GM12878 (cell line): Measurements from ENCODE around the gene DMRTA2. TPM values are rescaled to one million over a fixed set of nuclear protein-coding genes. Genes with fewer than 3 reads are reported as not detected.

ENCODE experiments used
- ATAC-seq: fragments of 200-7000 bp; cut with Tn5 transposase; 3 replicates; pipeline ENCODE4 v1.9.1; 2020; ENCODE audit warnings: mild to moderate bottlenecking, moderate library complexity
- BruUV-seq: library from RNA; stranded (reverse); fragments of 400-500 nt; replicated peaks from 2 replicates; lab custom pipeline; 2021; lab: Mats Ljungman, UMichigan
- CTCF ChIA-PET: fragments of 300-600 bp; sonication (Branson Sonifier 250); formaldehyde crosslinking; extraction: SDS; loops from one replicate; lab custom pipeline; 2021; ENCODE audit warnings: inconsistent platforms; lab: Yijun Ruan, JAX
- POLR2A ChIA-PET: fragments of 350-600 bp; formaldehyde crosslinking; extraction: SDS; loops from one replicate; lab custom pipeline; 2021; ENCODE audit warnings: inconsistent platforms; lab: Charles Lee
- RAD21 ChIA-PET: fragments of 300-600 bp; sonication (Branson Sonifier 250); formaldehyde crosslinking; loops from one replicate; lab custom pipeline; 2023; ENCODE audit warnings: antibody characterized with exemption; ENCODE audit not compliant: unreplicated experiment; lab: Charles Lee
- SMC1A ChIA-PET: fragments of 300-600 bp; sonication (Branson Sonifier 250); formaldehyde crosslinking; loops from one replicate; lab custom pipeline; 2023; ENCODE audit not compliant: unreplicated experiment, uncharacterized antibody; lab: Charles Lee
- DNase-seq: peaks from one replicate; pipeline ENCODE4 v3.0.0-alpha.2; 2011; ENCODE audit warnings: low read depth, low spot score
- FAIRE-seq: peaks from 3 replicates; lab custom pipeline; 2011; peaks lifted over from hg19 to GRCh38; lab: Jason Lieb, UNC
- H2AFZ ChIP-seq: 2 replicates; pipeline ENCODE4 v1.6.0; 2011; ENCODE audit warnings: low read depth, low read length, control low read depth; ENCODE audit not compliant: control insufficient read depth
- H3K27ac ChIP-seq: 2 replicates; pipeline ENCODE4 v1.5.1; 2011; ENCODE audit warnings: control low read depth; ENCODE audit not compliant: control insufficient read depth, insufficient read depth
- H3K27me3 ChIP-seq, 2 experiments: replicated peaks in 1 of 2; 2 replicates each; pipeline versions ENCODE4 v1.6.0 to v1.6.1; 2011; ENCODE audit warnings: low read length in 1 of 2; ENCODE audit not compliant: control insufficient read depth in 2 of 2, insufficient read depth in 2 of 2
- H3K36me3 ChIP-seq, 2 experiments: 2 replicates each; pipeline ENCODE4 v1.5.1; 2011; ENCODE audit warnings: low read length in 1 of 2; ENCODE audit not compliant: control insufficient read depth in 2 of 2, insufficient read depth in 2 of 2
- H3K4me1 ChIP-seq: 2 replicates; pipeline ENCODE4 v1.6.1; 2011; ENCODE audit warnings: mild to moderate bottlenecking, low read length, moderate library complexity, mixed read lengths; ENCODE audit not compliant: control insufficient read depth, insufficient read depth
- H3K4me2 ChIP-seq: 2 replicates; pipeline ENCODE4 v1.6.0; 2011; ENCODE audit warnings: control low read depth; ENCODE audit not compliant: control insufficient read depth, insufficient read depth
- H3K4me3 ChIP-seq: fragments of 200-600 bp; sonication (generic); 2 replicates; pipeline ENCODE4 v1.5.1; 2016
- H3K79me2 ChIP-seq: 2 replicates; pipeline ENCODE4 v1.6.0; 2011; ENCODE audit warnings: low read length; ENCODE audit not compliant: control insufficient read depth, insufficient read depth
- H3K9ac ChIP-seq: 2 replicates; pipeline ENCODE4 v1.8.0; 2011; ENCODE audit warnings: low read length, control low read depth, mixed read lengths; ENCODE audit not compliant: control insufficient read depth, insufficient read depth
- H3K9me3 ChIP-seq: replicated peaks from 3 replicates; pipeline ENCODE4 v1.5.1; 2011; ENCODE audit warnings: mild to moderate bottlenecking, low read length; ENCODE audit not compliant: control insufficient read depth, insufficient read depth
- H4K20me1 ChIP-seq: 2 replicates; pipeline ENCODE4 v1.6.0; 2011; ENCODE audit not compliant: control insufficient read depth, insufficient read depth
- HCFC1 ChIP-seq: fragments of 150-350 bp; IDR thresholded peaks from 2 replicates; pipeline ENCODE4 v1.6.1; 2014; ENCODE audit warnings: low read length
- NR2C2 ChIP-seq: IDR thresholded peaks from 2 replicates; pipeline ENCODE4 v1.6.1; 2011; ENCODE audit warnings: borderline replicate concordance, low read depth; ENCODE audit not compliant: control insufficient read depth, insufficient read length
- RAD21 ChIP-seq: IDR thresholded peaks from 2 replicates; pipeline ENCODE4 v1.6.1; 2011; ENCODE audit warnings: mild to moderate bottlenecking, low read depth, low read length, moderate library complexity; ENCODE audit not compliant: insufficient read depth
- TBL1XR1 ChIP-seq: IDR thresholded peaks from 2 replicates; pipeline ENCODE4 v1.6.1; 2012; ENCODE audit warnings: low read depth, low read length, improper control_type of control experiment
- YY1 ChIP-seq: IDR thresholded peaks from 2 replicates; pipeline ENCODE4 v1.6.1; 2011; ENCODE audit warnings: low read depth, mild to moderate bottlenecking, low read length
- ZNF217 ChIP-seq: fragments of 450-650 bp; IDR thresholded peaks from 2 replicates; pipeline ENCODE4 v1.6.1; 2017; ENCODE audit warnings: antibody characterized with exemption, mild to moderate bottlenecking
- WGBS: methylation state at CpG from one replicate; pipeline ENCODE4 v1.1.6; 2016; ENCODE audit warnings: low lambda C conversion rate; ENCODE audit not compliant: insufficient replicate concordance, insufficient coverage; ENCODE audit errors: missing lambda C conversion rate; 5-methylcytosine and 5-hydroxymethylcytosine counted together
- in situ Hi-C: fragments of 300-500 bp; cut with MboI; formaldehyde crosslinking; loops from 9 replicates; pipeline ENCODE4 v1.14.3; 2018; ENCODE audit warnings: mixed read lengths
- intact Hi-C: fragments of 100-400 bp; cut with micrococcal nuclease; formaldehyde crosslinking; loops from one replicate; pipeline ENCODE4 v1.14.2; 2022; ENCODE audit not compliant: unreplicated experiment
- polyA plus RNA-seq, 11 experiments: library from polyadenylated mRNA; depleted of rRNA in 4 of 11; unstranded in 6 of 11; stranded (reverse) in 5 of 11; fragments of >200 nt; fragmentation: Nextera tagmentation in 4 of 11; fragmentation: Illumina TruSeq in 1 of 11; extraction: Ambion mirVana in 4 of 11; extraction: Trizol in 1 of 11; gene quantifications; 1 replicate in 1 of 11; 2 replicates in 10 of 11; pipeline versions ENCODE4 v1.2.1 to v1.2.3, GENCODE V29; 2011 to 2016; ENCODE audit warnings: inconsistent platforms in 2 of 11, missing spikeins in 2 of 11, low read depth in 1 of 11
- total RNA-seq, 4 experiments: library from RNA; depleted of rRNA in 3 of 4; stranded (reverse); fragments of >200 nt in 3 of 4; fragmentation: Illumina TruSeq in 1 of 4; extraction: Trizol in 1 of 4; gene quantifications; 2 replicates each; pipeline versions ENCODE4 v1.2.1 to v1.2.3, GENCODE V29; 2013 to 2021
- TF ChIP-seq, protein P1 (sequence below): IDR thresholded peaks from 2 replicates; pipeline ENCODE4 v1.6.1; 2011; ENCODE audit warnings: borderline replicate concordance, low read depth, mild to moderate bottlenecking, moderate library complexity, mixed read lengths, low read length; ENCODE audit not compliant: insufficient read depth; ENCODE audit errors: extremely low read length
- TF ChIP-seq, protein P2 (sequence below): IDR thresholded peaks from 2 replicates; pipeline ENCODE4 v1.6.1; 2011; ENCODE audit warnings: borderline replicate concordance, low read depth, mild to moderate bottlenecking, moderate library complexity, low read length; ENCODE audit not compliant: insufficient read depth, poor library complexity, severe bottlenecking

Gene DMRTA2
- total and polyA plus RNA-seq, 10 of the 15 experiments (the other 5 are each of a cell fraction or from before 2014, with no cell fraction given): not detected

GRCh38 chr1:50405814-50406213 lies 17.4 kb downstream of the DMRTA2 start:
- Histone ChIP-seq H3K4me3 (no peak overlapping the region), H2AFZ (no peak overlapping the region), H3K9ac (no peak overlapping the region), H3K9me3 (no peaks in the 10 kb centered on the region), H3K27ac (no peak overlapping the region), H3K4me1 (no peaks in the 10 kb centered on the region)
- 28% methylated on average over 4 of the region's 4 CpGs for WGBS
- no peak for TF ChIP-seq RAD21
- TF ChIP-seq YY1: no peak
- TF ChIP-seq NR2C2: no peak
- no peak for TF ChIP-seq ZNF217
- no peak for TF ChIP-seq HCFC1
- TF ChIP-seq, protein P1, sequence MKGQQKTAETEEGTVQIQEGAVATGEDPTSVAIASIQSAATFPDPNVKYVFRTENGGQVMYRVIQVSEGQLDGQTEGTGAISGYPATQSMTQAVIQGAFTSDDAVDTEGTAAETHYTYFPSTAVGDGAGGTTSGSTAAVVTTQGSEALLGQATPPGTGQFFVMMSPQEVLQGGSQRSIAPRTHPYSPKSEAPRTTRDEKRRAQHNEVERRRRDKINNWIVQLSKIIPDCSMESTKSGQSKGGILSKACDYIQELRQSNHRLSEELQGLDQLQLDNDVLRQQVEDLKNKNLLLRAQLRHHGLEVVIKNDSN: no peak
- no peak for TF ChIP-seq TBL1XR1
- TF ChIP-seq, protein P2, sequence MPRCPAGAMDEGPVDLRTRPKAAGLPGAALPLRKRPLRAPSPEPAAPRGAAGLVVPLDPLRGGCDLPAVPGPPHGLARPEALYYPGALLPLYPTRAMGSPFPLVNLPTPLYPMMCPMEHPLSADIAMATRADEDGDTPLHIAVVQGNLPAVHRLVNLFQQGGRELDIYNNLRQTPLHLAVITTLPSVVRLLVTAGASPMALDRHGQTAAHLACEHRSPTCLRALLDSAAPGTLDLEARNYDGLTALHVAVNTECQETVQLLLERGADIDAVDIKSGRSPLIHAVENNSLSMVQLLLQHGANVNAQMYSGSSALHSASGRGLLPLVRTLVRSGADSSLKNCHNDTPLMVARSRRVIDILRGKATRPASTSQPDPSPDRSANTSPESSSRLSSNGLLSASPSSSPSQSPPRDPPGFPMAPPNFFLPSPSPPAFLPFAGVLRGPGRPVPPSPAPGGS: no peak
- TF ChIP-seq, all 136 proteins: peak for 0
- DNase-seq (no peak), ATAC-seq (no peak), FAIRE-seq (no peak)
- no peaks in the 10 kb centered on the region for H3K79me2 ChIP-seq
- RAD21 ChIA-PET: no interaction called here
- H4K20me1 ChIP-seq: no peaks in the 10 kb centered on the region
- H3K27me3 ChIP-seq: no peaks in the 10 kb centered on the region; a peak in 2 of 4 replicates
- BruUV-seq: no TSS peak
- intact Hi-C loops: no loop called here
- CTCF ChIA-PET: no interaction called here
- no peaks in the 10 kb centered on the region for H3K36me3 ChIP-seq
- H3K4me2 ChIP-seq: no peak overlapping the region
- SMC1A ChIA-PET: no interaction called here
- POLR2A ChIA-PET: no interaction called here
- in situ Hi-C loops: no loop called here
